Measurements from ENCODE around the gene E4F1. TPM values are rescaled to one million over a fixed set of nuclear protein-coding genes. Genes with fewer than 3 reads are reported as not detected.
"Not testable (repeated sequence)": the region's sequence is repeated elsewhere in the genome, so short reads cannot be mapped to it uniquely, and the experiment has no call there.

Gene E4F1
- total and polyA plus RNA-seq, 2 donors (not counting 1 experiment from before 2014, with no cell fraction given) = 6.7 to 31.2 TPM

- no peak for DNase-seq (ENCODE audit: low read depth in 2 of 2)
- no peak overlapping the region for H3K4me2 ChIP-seq (ENCODE audit: extremely low read depth, insufficient read depth, low read length)
Measured at GRCh38 chr16:2199621-2200139, 23.7 kb upstream of the E4F1 start.

GRCh38 chr16:2200313-2200712, 23.1 kb upstream of the E4F1 start:
- Histone ChIP-seq H2AFZ (ENCODE audit: low read length) (no peak overlapping the region), H3K4me3 (replicated peaks in 1 of 4; ENCODE audit: control extremely low read depth in 1 of 4, insufficient read depth in 1 of 4, low read depth in 3 of 4, low read length in 4 of 4) (no peak overlapping the region), H3K4me1 (ENCODE audit: control insufficient read depth, extremely low read depth, insufficient read depth, low read length) (no peaks in the 10 kb centered on the region), H3K9ac (ENCODE audit: insufficient read depth, low read length) (no peak overlapping the region), H3K9me3 (ENCODE audit: control insufficient read depth, insufficient read depth, low read depth, low read length) (no peaks in the 10 kb centered on the region), H4K20me1 (ENCODE audit: control insufficient read depth, extremely low read depth, insufficient read depth, low read length) (no peaks in the 10 kb centered on the region), H3K79me2 (ENCODE audit: control insufficient read depth, insufficient read depth, low read length) (no peaks in the 10 kb centered on the region), H3K4me2 (ENCODE audit: extremely low read depth, insufficient read depth, low read length) (no peak overlapping the region), H3K27ac (ENCODE audit: insufficient read depth, low read length) (no peak overlapping the region), H3K27me3 (ENCODE audit: control insufficient read depth, insufficient read depth, low read length) (peaks cover 35% of the 10 kb centered on the region), H3K36me3 (ENCODE audit: control insufficient read depth, insufficient read depth, low read length) (no peaks in the 10 kb centered on the region)
- DNase-seq (ENCODE audit: low read depth in 2 of 2) = no peak
- TF ChIP-seq EZH2 (IDR thresholded peaks at IDR 0.05; ENCODE audit: low read length, missing control alignments) (no peak), CTCF (conservative IDR thresholded peaks at IDR 0.05 in 1 of 2, IDR thresholded peaks at IDR 0.05 in 1 of 2; ENCODE audit: low read depth in 1 of 2, low read length in 2 of 2) (no peak)

More at GRCh38 chr16:2199621-2200139, 23.7 kb upstream of the E4F1 start:
- Histone ChIP-seq H3K4me1 (ENCODE audit: control insufficient read depth, extremely low read depth, insufficient read depth, low read length) (no peaks in the 10 kb centered on the region), H3K4me3 (replicated peaks in 1 of 4; ENCODE audit: control extremely low read depth in 1 of 4, insufficient read depth in 1 of 4, low read depth in 3 of 4, low read length in 4 of 4) (no peak overlapping the region), H3K9ac (ENCODE audit: insufficient read depth, low read length) (no peak overlapping the region), H3K27ac (ENCODE audit: insufficient read depth, low read length) (no peak overlapping the region), H3K9me3 (ENCODE audit: control insufficient read depth, insufficient read depth, low read depth, low read length) (no peaks in the 10 kb centered on the region), H4K20me1 (ENCODE audit: control insufficient read depth, extremely low read depth, insufficient read depth, low read length) (no peaks in the 10 kb centered on the region), H3K36me3 (ENCODE audit: control insufficient read depth, insufficient read depth, low read length) (no peaks in the 10 kb centered on the region), H3K79me2 (ENCODE audit: control insufficient read depth, insufficient read depth, low read length) (no peaks in the 10 kb centered on the region), H3K27me3 (ENCODE audit: control insufficient read depth, insufficient read depth, low read length) (peaks cover 41% of the 10 kb centered on the region), H2AFZ (ENCODE audit: low read length) (no peak overlapping the region)
- TF ChIP-seq EZH2 (IDR thresholded peaks at IDR 0.05; ENCODE audit: low read length, missing control alignments) (no peak), CTCF (conservative IDR thresholded peaks at IDR 0.05 in 1 of 2, IDR thresholded peaks at IDR 0.05 in 1 of 2; ENCODE audit: low read depth in 1 of 2, low read length in 2 of 2) (no peak)

- not testable (repeated sequence) for H3K79me2 ChIP-seq (ENCODE audit: control insufficient read depth, insufficient read depth, low read length); H4K20me1 ChIP-seq (ENCODE audit: control insufficient read depth, extremely low read depth, insufficient read depth, low read length); H3K27ac ChIP-seq (ENCODE audit: insufficient read depth, low read length); H2AFZ ChIP-seq (ENCODE audit: low read length); H3K9ac ChIP-seq (ENCODE audit: insufficient read depth, low read length); DNase-seq (ENCODE audit: low read depth in 2 of 2); H3K9me3 ChIP-seq (ENCODE audit: control insufficient read depth, insufficient read depth, low read depth, low read length); H3K4me1 ChIP-seq (ENCODE audit: control insufficient read depth, extremely low read depth, insufficient read depth, low read length); H3K4me3 ChIP-seq (replicated peaks in 1 of 4; ENCODE audit: control extremely low read depth in 1 of 4, insufficient read depth in 1 of 4, low read depth in 3 of 4, low read length in 4 of 4); H3K4me2 ChIP-seq (ENCODE audit: extremely low read depth, insufficient read depth, low read length)
- peaks cover 18% of the 10 kb centered on the region for H3K27me3 ChIP-seq (ENCODE audit: control insufficient read depth, insufficient read depth, low read length)
- peaks cover 12% of the 10 kb centered on the region for H3K36me3 ChIP-seq (ENCODE audit: control insufficient read depth, insufficient read depth, low read length)
Measured at GRCh38 chr16:2203119-2203688, 20.2 kb upstream of the E4F1 start.

Data from fibroblast of lung (primary cell).